Endothelial cell of umbilical vein (primary cell): ENCODE data around the gene ADAMTS17. TPM values are rescaled to one million over a fixed set of nuclear protein-coding genes. Genes with fewer than 3 reads are reported as not detected.

ENCODE experiments used
- BruUV-seq: library from RNA; stranded (reverse); fragments of 400-500 nt; replicated peaks from 2 replicates; lab custom pipeline; 2021; lab: Mats Ljungman, UMichigan
- CTCF ChIA-PET: fragments of 300-600, 350-600 bp; sonication (Branson Sonifier 250); formaldehyde crosslinking; loops from one replicate; lab custom pipeline; 2021; ENCODE audit warnings: antibody characterized with exemption, inconsistent platforms; lab: Charles Lee
- POLR2A ChIA-PET: fragments of 300-600, 350-600 bp; sonication (Branson Sonifier 250); formaldehyde crosslinking; loops from one replicate; lab custom pipeline; 2021; ENCODE audit warnings: antibody characterized with exemption, inconsistent platforms; lab: Charles Lee
- DNase-seq: peaks from one replicate; pipeline ENCODE4 v3.0.0-alpha.2; 2011; ENCODE audit warnings: low read depth, low spot score
- FAIRE-seq: peaks from 2 replicates; lab custom pipeline; 2011; peaks lifted over from hg19 to GRCh38; lab: Jason Lieb, UNC
- H2AFZ ChIP-seq: 2 replicates; pipeline ENCODE4 v1.6.0; 2012; ENCODE audit warnings: low read depth, low read length, control low read depth, inconsistent platforms
- H3K27ac ChIP-seq: 2 replicates; pipeline ENCODE4 v1.5.1; 2011; ENCODE audit warnings: low read depth, mild to moderate bottlenecking, control low read depth, low read length, moderate library complexity; ENCODE audit not compliant: insufficient read depth
- H3K27me3 ChIP-seq, 2 experiments: 2 replicates each; pipeline versions ENCODE4 v1.6.0 to v1.6.1; 2011; ENCODE audit warnings: low read length in 2 of 2, mixed read lengths in 1 of 2; ENCODE audit not compliant: control insufficient read depth in 2 of 2, insufficient read depth in 2 of 2
- H3K36me3 ChIP-seq, 2 experiments: 2 replicates in 1 of 2; 3 replicates in 1 of 2; pipeline ENCODE4 v1.5.1; 2011; ENCODE audit warnings: low read length in 2 of 2, mild to moderate bottlenecking in 1 of 2, moderate library complexity in 1 of 2; ENCODE audit not compliant: control insufficient read depth in 2 of 2, insufficient read depth in 2 of 2; ENCODE audit errors: extremely low read depth in 1 of 2
- H3K4me1 ChIP-seq: 3 replicates; pipeline ENCODE4 v1.5.1; 2011; ENCODE audit warnings: mild to moderate bottlenecking, low read length; ENCODE audit not compliant: control insufficient read depth, insufficient read depth; ENCODE audit errors: extremely low read depth
- H3K4me2 ChIP-seq: 2 replicates; pipeline ENCODE4 v1.6.1; 2011; ENCODE audit warnings: low read length, control low read depth, mixed read lengths; ENCODE audit not compliant: insufficient read depth
- H3K4me3 ChIP-seq, 3 experiments: fragments of 200-600 bp in 1 of 3; sonication (generic), shearing (Covaris generic) in 1 of 3; replicated peaks in 1 of 3; 2 replicates each; pipeline ENCODE4 v1.5.1; 2011 to 2016; ENCODE audit warnings: control low read depth in 3 of 3, low read length in 3 of 3, mild to moderate bottlenecking in 2 of 3, inconsistent platforms in 1 of 3, low read depth in 1 of 3, moderate library complexity in 1 of 3; ENCODE audit not compliant: insufficient read depth in 1 of 3
- H3K79me2 ChIP-seq: 2 replicates; pipeline ENCODE4 v1.6.0; 2012; ENCODE audit warnings: low read length, inconsistent platforms; ENCODE audit not compliant: control insufficient read depth, insufficient read depth
- H3K9ac ChIP-seq: replicated peaks from 2 replicates; pipeline ENCODE3; 2011; ENCODE audit warnings: low read length, control low read depth; ENCODE audit not compliant: insufficient read depth; ENCODE audit errors: extremely low read depth
- H3K9me1 ChIP-seq: replicated peaks from 3 replicates; pipeline ENCODE4 v1.6.0; 2011; ENCODE audit warnings: mild to moderate bottlenecking, low read length; ENCODE audit not compliant: control insufficient read depth, insufficient read depth; ENCODE audit errors: extremely low read depth
- H3K9me3 ChIP-seq: replicated peaks from 2 replicates; pipeline ENCODE4 v1.5.1; 2012; ENCODE audit warnings: low read length, inconsistent platforms; ENCODE audit not compliant: control insufficient read depth, insufficient read depth
- H4K20me1 ChIP-seq: replicated peaks from 2 replicates; pipeline ENCODE3; 2011; ENCODE audit warnings: mild to moderate bottlenecking, low read length; ENCODE audit not compliant: control insufficient read depth, insufficient read depth; ENCODE audit errors: extremely low read depth
- CTCF ChIP-seq, 2 donors: IDR thresholded peaks; 1 replicate in 1 of 2; 2 replicates in 1 of 2; pipeline ENCODE4 v1.5.1; 2011; ENCODE audit warnings: low read length in 2 of 2, mild to moderate bottlenecking in 2 of 2, moderate library complexity in 2 of 2, control low read depth in 1 of 2, inconsistent platforms in 1 of 2, low read depth in 1 of 2; ENCODE audit not compliant: insufficient read depth in 1 of 2; ENCODE audit errors: extremely low read depth in 1 of 2
- EZH2 ChIP-seq: IDR thresholded peaks from 2 replicates; pipeline ENCODE4 v1.6.1; 2012; ENCODE audit warnings: borderline replicate concordance, low read depth, mild to moderate bottlenecking, moderate library complexity, low read length, inconsistent platforms; ENCODE audit not compliant: severe bottlenecking
- GATA2 ChIP-seq: IDR thresholded peaks from 2 replicates; pipeline ENCODE4 v1.7.0; 2011; ENCODE audit warnings: low read depth, mild to moderate bottlenecking, moderate library complexity, mixed read lengths, low read length; ENCODE audit not compliant: insufficient read length, insufficient read depth
- JUN ChIP-seq: IDR thresholded peaks from 2 replicates; pipeline ENCODE4 v1.6.1; 2011; ENCODE audit warnings: borderline replicate concordance, low read depth; ENCODE audit not compliant: insufficient read length, insufficient read depth
- MAX ChIP-seq: IDR thresholded peaks from 2 replicates; pipeline ENCODE4 v1.6.1; 2011; ENCODE audit not compliant: insufficient read depth, insufficient read length
- MYC ChIP-seq: IDR thresholded peaks from one replicate; pipeline ENCODE4 v1.6.1; 2011; ENCODE audit warnings: mild to moderate bottlenecking, low read depth, low read length
- POLR2A ChIP-seq: IDR thresholded peaks from 2 replicates; pipeline ENCODE4 v1.6.1; 2012; ENCODE audit warnings: low read depth, mild to moderate bottlenecking, control low read depth, low read length
- POLR2AphosphoS5 ChIP-seq: IDR thresholded peaks from 2 replicates; pipeline ENCODE4 v1.6.1; 2012; ENCODE audit warnings: low read depth, mild to moderate bottlenecking, control low read depth, low read length, moderate library complexity; ENCODE audit not compliant: insufficient read depth
- dilution Hi-C: fragments of 300-500 bp; cut with MboI; formaldehyde crosslinking; loops from one replicate; pipeline ENCODE4 v1.15.0; 2019; ENCODE audit warnings: low sequenced_read_pairs; ENCODE audit not compliant: extremely low pct_ligation_motif_present
- intact Hi-C: fragments of 100-400 bp; cut with micrococcal nuclease; formaldehyde crosslinking; loops from one replicate; pipeline ENCODE4 v1.10.0; 2022
- polyA plus RNA-seq, 4 experiments: library from polyadenylated mRNA; depleted of rRNA in 3 of 4; stranded (reverse) in 3 of 4; unstranded in 1 of 4; fragments of >200 nt; gene quantifications; 2 replicates each; pipeline versions ENCODE4 v1.2.1 to v1.2.3, GENCODE V29; 2011 to 2012; ENCODE audit warnings: missing spikeins in 1 of 4
- total RNA-seq: library from RNA; stranded (reverse); gene quantifications from 2 replicates; pipeline ENCODE4 v1.2.3, GENCODE V29; 2021

The ADAMTS17 gene
- total and polyA plus RNA-seq, 2 donors (not counting 3 experiments of a cell fraction or from before 2014, with no cell fraction given), result 0.12 TPM; not detected in 1

DNA sequence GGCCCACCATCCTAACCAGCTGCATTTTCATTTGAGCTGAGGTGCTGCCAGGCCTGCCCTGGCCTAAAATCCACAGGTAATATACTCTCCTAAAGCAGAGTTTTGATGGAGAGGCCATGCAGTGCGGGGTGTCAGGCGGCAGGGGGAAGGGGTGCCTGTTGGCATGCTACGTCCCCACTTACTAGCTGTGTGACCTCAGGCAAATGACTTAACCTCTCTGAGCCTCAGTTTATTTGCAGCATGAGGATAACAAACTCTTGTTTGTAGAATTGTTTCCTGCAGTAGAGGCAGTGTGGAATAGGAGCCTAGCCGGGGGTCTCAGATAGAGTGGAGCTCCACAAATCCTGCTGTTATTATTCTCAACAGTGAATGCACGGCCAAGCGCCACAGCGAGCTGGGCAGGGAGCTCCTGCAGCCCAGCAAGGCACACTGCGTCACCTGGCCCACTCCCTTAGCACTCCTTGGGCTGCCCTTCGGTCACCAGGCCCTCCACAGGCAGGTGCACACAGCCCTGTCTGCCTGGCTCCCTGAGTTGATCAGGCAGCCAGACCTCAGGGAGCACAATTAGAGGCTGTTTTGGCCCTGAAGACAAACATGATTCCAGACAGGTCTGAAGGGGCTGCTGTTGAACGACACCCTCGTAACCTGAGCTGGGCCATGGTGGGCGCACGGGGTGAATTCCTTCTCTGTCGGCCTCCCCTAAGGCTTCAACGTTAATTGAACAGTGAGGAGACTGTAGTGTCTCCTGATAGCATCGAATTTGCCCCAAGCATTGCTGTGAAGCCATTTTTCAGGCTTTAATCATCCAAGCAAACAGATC, 359.7 kb downstream of the ADAMTS17 start:
- H3K27me3 ChIP-seq, result no peaks in the 10 kb centered on the region
- intact Hi-C loops, result no loop called here
- no peaks in the 10 kb centered on the region for H3K9me1 ChIP-seq
- no peak overlapping the region for H2AFZ ChIP-seq
- BruUV-seq, result no TSS peak
- H3K36me3 ChIP-seq, result no peaks in the 10 kb centered on the region
- H3K4me2 ChIP-seq, result no peak overlapping the region
- H3K27ac ChIP-seq, result no peak overlapping the region
- no peaks in the 10 kb centered on the region for H4K20me1 ChIP-seq
- dilution Hi-C loops, result no loop called here
- H3K9me3 ChIP-seq, result no peaks in the 10 kb centered on the region
- FAIRE-seq (no peak), DNase-seq (no peak)
- TF ChIP-seq MYC, result no peak
- TF ChIP-seq EZH2, result no peak
- no peak for TF ChIP-seq GATA2
- no peak for TF ChIP-seq JUN
- no peak for TF ChIP-seq CTCF (IDR thresholded peaks at IDR 0.05; ENCODE audit: extremely low read depth in 1 of 2, insufficient read depth in 1 of 2, low read depth in 1 of 2, low read length in 2 of 2)
- no peak for TF ChIP-seq POLR2A
- TF ChIP-seq POLR2AphosphoS5, result no peak
- TF ChIP-seq MAX, result no peak
- CTCF ChIA-PET, result no interaction called here
- POLR2A ChIA-PET, result no interaction called here
- no peak overlapping the region for H3K9ac ChIP-seq
- no peaks in the 10 kb centered on the region for H3K4me1 ChIP-seq
- no peak overlapping the region for H3K4me3 ChIP-seq
- no peaks in the 10 kb centered on the region for H3K79me2 ChIP-seq
